Activated T-cell treated with anti-CD3 and anti-CD28 coated beads, Interleukin-2, amount 50 U/mL, for 24 hours (primary cell): Measurements from ENCODE around the gene TMEM132E.

Experiments used
- DNase-seq: peaks from one replicate; pipeline ENCODE4 v3.0.0-alpha.2; 2020
- H3K27ac Mint-ChIP-seq: 2 replicates; pipeline ENCODE4 v1.8.0; 2020; ENCODE audit warnings: mild to moderate bottlenecking, mixed read lengths
- H3K27me3 Mint-ChIP-seq: 2 replicates; pipeline ENCODE4 v1.8.0; 2020; ENCODE audit warnings: mixed read lengths
- H3K36me3 Mint-ChIP-seq: 2 replicates; pipeline ENCODE4 v1.8.0; 2020; ENCODE audit warnings: low read depth, mixed read lengths
- H3K4me1 Mint-ChIP-seq: 2 replicates; pipeline ENCODE4 v1.8.0; 2020; ENCODE audit warnings: low read depth, mixed read lengths
- H3K4me3 Mint-ChIP-seq: 2 replicates; pipeline ENCODE4 v1.8.0; 2020; ENCODE audit warnings: mild to moderate bottlenecking, moderate library complexity, mixed read lengths
- H3K9me3 Mint-ChIP-seq: 2 replicates; pipeline ENCODE4 v1.8.0; 2020; ENCODE audit warnings: mixed read lengths

Gene TMEM132E

DNA sequence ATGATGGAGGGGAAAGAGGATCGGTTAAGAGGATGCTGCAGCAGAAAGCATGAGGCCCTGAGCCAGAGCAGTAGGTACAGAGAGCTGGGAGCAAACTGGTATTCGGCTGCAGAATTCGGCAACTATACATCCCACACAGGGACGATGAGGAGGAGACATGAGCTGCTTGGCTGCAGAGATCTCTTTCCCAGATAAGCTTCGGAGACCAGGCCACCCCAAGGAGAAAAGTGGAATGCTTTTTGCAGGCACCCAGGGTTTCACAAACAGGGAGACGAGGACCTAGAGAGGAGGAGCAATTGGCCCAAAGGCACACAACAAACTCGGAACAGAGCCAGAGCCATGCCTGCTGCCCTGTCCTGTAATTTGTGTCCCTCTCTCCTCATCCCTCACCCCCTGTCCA, 62.0 kb downstream of the TMEM132E start:
- Mint-ChIP-seq H3K36me3 (no peaks in the 10 kb centered on the region), H3K9me3 (no peaks in the 10 kb centered on the region), H3K27me3 (peaks cover 30% of the 10 kb centered on the region), H3K4me1 (peaks cover 12% of the 10 kb centered on the region), H3K27ac (no peak overlapping the region), H3K4me3 (no peak overlapping the region)
- no peak for DNase-seq

- peaks cover 22% of the 10 kb centered on the region for H3K27me3 Mint-ChIP-seq
- no peak for DNase-seq
- H3K27ac Mint-ChIP-seq: no peak overlapping the region
- H3K4me1 Mint-ChIP-seq: no peaks in the 10 kb centered on the region
- H3K9me3 Mint-ChIP-seq: no peaks in the 10 kb centered on the region
- no peaks in the 10 kb centered on the region for H3K36me3 Mint-ChIP-seq
- no peak overlapping the region for H3K4me3 Mint-ChIP-seq
These were observed 65.7 kb downstream of the TMEM132E start for GRCh38 chr17:34644941-34645550.

- Mint-ChIP-seq H3K4me1 (no peaks in the 10 kb centered on the region), H3K4me3 (no peak overlapping the region), H3K27ac (no peak overlapping the region), H3K27me3 (peaks cover 20% of the 10 kb centered on the region), H3K36me3 (no peaks in the 10 kb centered on the region), H3K9me3 (no peaks in the 10 kb centered on the region)
- no peak for DNase-seq
These were observed 66.2 kb downstream of the TMEM132E start for GRCh38 chr17:34645594-34645993.

DNA sequence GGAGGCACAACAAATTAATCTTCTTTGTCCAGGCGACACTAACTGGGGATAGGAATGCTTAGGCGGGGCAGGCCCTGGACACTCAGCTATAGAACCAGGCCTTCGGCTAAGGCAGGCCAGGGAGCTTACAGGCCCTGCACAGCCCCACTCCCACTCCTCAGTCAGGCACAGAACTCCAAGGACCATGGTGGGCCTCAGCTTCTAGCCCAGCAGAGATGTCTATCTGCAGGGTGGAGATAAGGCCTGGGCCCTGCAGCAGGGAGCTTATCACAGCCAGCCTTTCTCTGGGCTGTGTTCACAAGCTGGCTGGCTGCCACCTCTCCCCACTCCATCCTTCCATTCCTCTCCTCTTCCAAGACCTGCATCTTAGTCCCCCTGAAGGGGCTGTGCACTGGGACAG, 68.1 kb downstream of the TMEM132E start:
- H3K27me3 Mint-ChIP-seq: peaks cover 25% of the 10 kb centered on the region
- no peak overlapping the region for H3K4me3 Mint-ChIP-seq
- H3K36me3 Mint-ChIP-seq: no peaks in the 10 kb centered on the region
- H3K27ac Mint-ChIP-seq: no peak overlapping the region
- H3K4me1 Mint-ChIP-seq: no peaks in the 10 kb centered on the region
- H3K9me3 Mint-ChIP-seq: no peaks in the 10 kb centered on the region
- no peak for DNase-seq

DNA sequence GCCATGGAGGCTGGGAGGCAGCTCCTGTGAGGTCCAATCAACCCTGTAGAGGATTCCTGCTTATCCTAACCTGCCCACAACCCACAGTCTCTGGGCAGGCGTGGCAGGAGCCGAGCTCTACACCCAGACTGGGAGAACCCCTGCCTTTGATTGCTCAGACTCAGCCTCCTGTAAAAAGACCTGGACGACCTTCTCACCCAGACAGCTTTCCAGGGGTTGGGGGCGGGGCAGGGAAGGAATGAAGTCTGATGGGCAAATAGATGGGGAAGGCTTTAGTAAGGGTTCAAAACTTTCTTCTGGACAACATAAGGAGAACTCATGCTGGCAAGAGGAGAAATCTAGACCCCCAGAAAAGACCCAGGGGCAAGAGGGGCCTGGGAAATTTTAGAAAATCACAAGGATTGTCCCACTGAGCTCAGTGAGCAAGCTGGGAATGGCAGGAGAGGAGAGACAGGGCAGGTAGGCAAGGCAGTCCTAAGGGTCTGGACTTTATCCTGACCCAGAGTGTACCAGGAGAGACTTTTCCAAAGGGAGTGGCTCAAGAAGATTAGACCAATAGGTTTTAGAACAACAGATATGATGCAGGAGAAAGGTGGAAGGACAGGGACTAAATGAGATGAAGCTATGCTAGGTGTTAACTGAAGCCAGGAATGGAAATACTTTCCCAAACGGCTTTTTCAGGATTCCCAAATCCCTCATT, 70.8 kb downstream of the TMEM132E start:
- no peak overlapping the region for H3K4me3 Mint-ChIP-seq
- no peaks in the 10 kb centered on the region for H3K36me3 Mint-ChIP-seq
- no peak for DNase-seq
- H3K27me3 Mint-ChIP-seq: peaks cover 27% of the 10 kb centered on the region
- no peaks in the 10 kb centered on the region for H3K4me1 Mint-ChIP-seq
- no peak overlapping the region for H3K27ac Mint-ChIP-seq
- no peaks in the 10 kb centered on the region for H3K9me3 Mint-ChIP-seq

- Mint-ChIP-seq H3K4me1 (no peaks in the 10 kb centered on the region), H3K27ac (no peak overlapping the region), H3K9me3 (no peaks in the 10 kb centered on the region), H3K4me3 (no peak overlapping the region), H3K36me3 (no peaks in the 10 kb centered on the region), H3K27me3 (peaks cover 22% of the 10 kb centered on the region)
- no peak for DNase-seq
These were observed 72.0 kb downstream of the TMEM132E start for GRCh38 chr17:34651402-34651811.

DNA sequence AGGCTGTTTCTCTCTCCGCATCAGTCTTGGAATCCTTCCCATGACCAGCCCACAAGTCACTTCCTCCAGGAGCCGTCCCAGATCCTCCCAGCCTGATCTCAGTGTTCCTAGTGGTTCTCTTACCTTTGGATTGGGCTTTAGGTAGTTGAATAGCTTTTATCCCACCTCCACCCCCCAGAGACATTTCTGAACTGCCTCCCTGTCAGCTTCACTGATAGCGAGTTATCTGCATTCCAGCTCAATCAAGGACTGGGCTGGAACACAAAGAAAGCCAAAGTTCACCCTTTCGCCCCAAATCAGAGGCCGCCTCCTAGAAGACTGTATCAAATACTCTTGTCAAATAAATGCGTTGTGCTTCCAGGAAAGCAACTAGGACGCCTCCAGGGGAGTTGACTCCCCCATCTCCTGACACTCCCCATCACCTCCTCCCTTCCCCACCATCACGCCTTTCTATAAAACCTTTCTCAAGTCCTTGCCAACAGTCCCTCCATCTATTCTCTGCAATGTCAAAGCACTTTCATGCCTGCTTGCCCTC, 72.7 kb downstream of the TMEM132E start:
- Mint-ChIP-seq H3K4me1 (no peaks in the 10 kb centered on the region), H3K9me3 (no peaks in the 10 kb centered on the region), H3K4me3 (no peak overlapping the region), H3K27me3 (peaks cover 22% of the 10 kb centered on the region), H3K27ac (no peak overlapping the region), H3K36me3 (no peaks in the 10 kb centered on the region)
- DNase-seq: no peak

GRCh38 chr17:34653511-34653910, 74.1 kb downstream of the TMEM132E start:
- peaks cover 22% of the 10 kb centered on the region for H3K27me3 Mint-ChIP-seq
- H3K9me3 Mint-ChIP-seq: no peaks in the 10 kb centered on the region
- no peak overlapping the region for H3K4me3 Mint-ChIP-seq
- no peaks in the 10 kb centered on the region for H3K36me3 Mint-ChIP-seq
- H3K4me1 Mint-ChIP-seq: no peaks in the 10 kb centered on the region
- DNase-seq: no peak
- H3K27ac Mint-ChIP-seq: no peak overlapping the region

GRCh38 chr17:34654276-34654880, 75.0 kb downstream of the TMEM132E start:
- H3K27me3 Mint-ChIP-seq: peaks cover 22% of the 10 kb centered on the region
- no peaks in the 10 kb centered on the region for H3K36me3 Mint-ChIP-seq
- no peaks in the 10 kb centered on the region for H3K4me1 Mint-ChIP-seq
- H3K9me3 Mint-ChIP-seq: no peaks in the 10 kb centered on the region
- DNase-seq: no peak
- no peak overlapping the region for H3K27ac Mint-ChIP-seq
- no peak overlapping the region for H3K4me3 Mint-ChIP-seq

DNA sequence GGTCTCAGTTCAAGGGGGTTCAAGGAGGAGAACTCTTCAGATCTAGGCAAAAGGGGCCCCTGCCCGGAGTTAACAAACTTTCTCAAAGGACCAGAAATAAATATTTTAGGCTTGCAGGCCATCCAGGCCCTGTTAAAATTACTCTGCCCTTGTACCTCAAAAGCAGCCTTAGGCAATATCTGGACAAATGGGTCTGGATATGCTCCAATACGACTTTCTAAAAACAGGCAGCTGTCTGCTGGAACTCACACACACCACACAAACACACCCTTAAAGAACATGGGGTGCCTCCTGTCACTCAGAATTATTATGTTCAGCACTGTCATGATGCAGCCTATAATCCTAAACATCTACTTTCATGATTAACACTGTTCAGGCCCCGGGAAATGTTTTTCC, 75.5 kb downstream of the TMEM132E start:
- Mint-ChIP-seq H3K27ac (no peak overlapping the region), H3K27me3 (peaks cover 22% of the 10 kb centered on the region), H3K36me3 (no peaks in the 10 kb centered on the region), H3K9me3 (no peaks in the 10 kb centered on the region), H3K4me3 (no peak overlapping the region), H3K4me1 (no peaks in the 10 kb centered on the region)
- no peak for DNase-seq

GRCh38 chr17:34656801-34657200, 77.4 kb downstream of the TMEM132E start:
- Mint-ChIP-seq H3K9me3 (no peaks in the 10 kb centered on the region), H3K4me3 (no peak overlapping the region), H3K4me1 (no peaks in the 10 kb centered on the region), H3K27me3 (peaks cover 14% of the 10 kb centered on the region), H3K36me3 (no peaks in the 10 kb centered on the region), H3K27ac (no peak overlapping the region)
- DNase-seq: no peak

DNA sequence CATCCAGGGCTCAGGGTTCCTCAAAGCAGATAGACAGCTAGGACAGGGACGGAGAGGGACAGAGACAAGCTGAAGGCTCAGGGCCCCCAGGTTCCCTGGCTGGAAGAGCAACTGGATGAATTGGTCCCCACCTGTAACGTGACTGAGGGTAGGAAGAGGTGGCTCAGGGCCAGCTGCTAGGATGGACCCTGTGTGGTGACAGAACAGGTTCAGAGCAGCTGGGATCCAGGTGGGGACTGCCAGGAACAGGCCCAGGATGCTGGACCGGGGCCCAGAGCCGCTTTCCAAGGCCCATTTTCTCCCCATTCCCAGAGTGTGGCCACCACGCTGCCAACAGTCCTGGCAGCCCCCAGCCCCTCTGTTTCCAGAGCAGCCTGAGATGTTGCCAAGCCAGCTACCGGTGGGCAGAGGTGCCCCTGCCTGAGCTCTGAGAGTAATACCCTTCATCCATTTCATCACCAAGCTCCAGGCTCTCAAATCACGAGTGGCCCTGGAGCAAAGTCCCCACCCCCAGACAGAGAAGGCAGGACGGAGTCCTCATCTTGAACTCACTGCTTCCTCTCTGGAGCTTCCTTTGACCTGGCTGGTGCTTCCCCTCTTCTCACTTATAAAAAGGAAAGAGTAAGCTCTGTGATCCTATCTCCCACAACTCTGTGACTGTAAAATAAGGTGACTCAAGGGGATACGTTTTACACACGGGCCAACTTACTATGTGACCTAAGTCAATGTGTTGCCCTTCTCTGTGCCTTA, 79.6 kb downstream of the TMEM132E start:
- no peak overlapping the region for H3K27ac Mint-ChIP-seq
- DNase-seq: no peak
- no peaks in the 10 kb centered on the region for H3K4me1 Mint-ChIP-seq
- no peaks in the 10 kb centered on the region for H3K9me3 Mint-ChIP-seq
- no peaks in the 10 kb centered on the region for H3K36me3 Mint-ChIP-seq
- peaks cover 5% of the 10 kb centered on the region for H3K27me3 Mint-ChIP-seq
- no peak overlapping the region for H3K4me3 Mint-ChIP-seq

- peaks cover 10% of the 10 kb centered on the region for H3K4me1 Mint-ChIP-seq
- H3K4me3 Mint-ChIP-seq: no peak overlapping the region
- no peaks in the 10 kb centered on the region for H3K36me3 Mint-ChIP-seq
- no peak overlapping the region for H3K27ac Mint-ChIP-seq
- H3K9me3 Mint-ChIP-seq: no peaks in the 10 kb centered on the region
- H3K27me3 Mint-ChIP-seq: peaks cover 4% of the 10 kb centered on the region
- DNase-seq: no peak
These were observed 84.3 kb downstream of the TMEM132E start for GRCh38 chr17:34663714-34664113.

GRCh38 chr17:34665150-34665806, 85.9 kb downstream of the TMEM132E start:
- DNase-seq: no peak
- H3K9me3 Mint-ChIP-seq: no peaks in the 10 kb centered on the region
- no peaks in the 10 kb centered on the region for H3K36me3 Mint-ChIP-seq
- H3K4me1 Mint-ChIP-seq: peaks cover 10% of the 10 kb centered on the region
- no peak overlapping the region for H3K27ac Mint-ChIP-seq
- H3K27me3 Mint-ChIP-seq: peaks cover 11% of the 10 kb centered on the region
- no peak overlapping the region for H3K4me3 Mint-ChIP-seq
